Measurements from ENCODE around the gene MRPL32.
"Not testable (repeated sequence)": the region's sequence is repeated elsewhere in the genome, so short reads cannot be mapped to it uniquely, and the experiment has no call there.

The MRPL32 gene

GRCh38 chr7:42931834-42932651 lies at the start of gene MRPL32, which contains the start of gene PSMA2:
Gene MRPL32 (plus strand): TSS chr7:42932376. CDS start chr7:42932387, 11 bp downstream.
Gene PSMA2 (minus strand): TSS chr7:42932174. CDS start chr7:42932158, 16 bp downstream.
- Histone ChIP-seq H3K27ac (ENCODE audit: low read length) (peak within 1 kb of the TSS; percentile 96), H2AFZ (ENCODE audit: low read depth, low read length) (peak within 1 kb of the TSS; percentile 95), H3K9ac (ENCODE audit: low read depth, low read length) (peak within 1 kb of the TSS; percentile 94), H4K20me1 (ENCODE audit: insufficient read depth, low read length) (peaks cover 42% of the 10 kb centered on the region), H3K9me3 (ENCODE audit: insufficient read depth, low read length, severe bottlenecking) (no peaks in the 10 kb centered on the region), H3K36me3 (ENCODE audit: insufficient read depth, low read length) (peaks cover 44% of the 10 kb centered on the region), H3K4me2 (ENCODE audit: insufficient read depth, low read length) (peak within 1 kb of the TSS; percentile 91), H3K27me3 (ENCODE audit: insufficient read depth, low read length, poor library complexity) (no peaks in the 10 kb centered on the region), H3K4me3 (ENCODE audit: low read depth in 1 of 2, low read length in 2 of 2) (peak within 1 kb of the TSS; percentile 79 to 93), H3K79me2 (ENCODE audit: insufficient read depth, low read length) (peaks cover 86% of the 10 kb centered on the region), H3K4me1 (ENCODE audit: insufficient read depth, low read length) (peaks cover 52% of the 10 kb centered on the region)
- DNase-seq = peak; percentile 97
- TF ChIP-seq CTCF (IDR thresholded peaks at IDR 0.05; ENCODE audit: borderline replicate concordance, extremely low read depth, low read length, poor library complexity, severe bottlenecking) (no peak), EZH2 (IDR thresholded peaks at IDR 0.05; ENCODE audit: borderline replicate concordance, low read depth, low read length, severe bottlenecking) (no peak)
- ATAC-seq (ENCODE audit: insufficient read depth, low read depth) = peak; percentile 99

GRCh38 chr7:42883950-42884349 lies 48.2 kb upstream of the MRPL32 start:
- Histone ChIP-seq H3K9me3 (ENCODE audit: insufficient read depth, low read length, severe bottlenecking) (no peaks in the 10 kb centered on the region), H2AFZ (ENCODE audit: low read depth, low read length) (no peak overlapping the region), H4K20me1 (ENCODE audit: insufficient read depth, low read length) (no peaks in the 10 kb centered on the region), H3K4me1 (ENCODE audit: insufficient read depth, low read length) (no peaks in the 10 kb centered on the region), H3K27me3 (ENCODE audit: insufficient read depth, low read length, poor library complexity) (peaks cover 3% of the 10 kb centered on the region), H3K4me2 (ENCODE audit: insufficient read depth, low read length) (no peak overlapping the region), H3K36me3 (ENCODE audit: insufficient read depth, low read length) (no peaks in the 10 kb centered on the region), H3K27ac (ENCODE audit: low read length) (no peak overlapping the region), H3K9ac (ENCODE audit: low read depth, low read length) (no peak overlapping the region), H3K4me3 (ENCODE audit: low read depth in 1 of 2, low read length in 2 of 2) (no peak overlapping the region), H3K79me2 (ENCODE audit: insufficient read depth, low read length) (no peaks in the 10 kb centered on the region)
- TF ChIP-seq CTCF (IDR thresholded peaks at IDR 0.05; ENCODE audit: borderline replicate concordance, extremely low read depth, low read length, poor library complexity, severe bottlenecking) = no peak
- no peak for TF ChIP-seq EZH2 (IDR thresholded peaks at IDR 0.05; ENCODE audit: borderline replicate concordance, low read depth, low read length, severe bottlenecking)
- ATAC-seq (ENCODE audit: insufficient read depth, low read depth) (no peak), DNase-seq (no peak)

- H3K79me2 ChIP-seq (ENCODE audit: insufficient read depth, low read length); H3K4me1 ChIP-seq (ENCODE audit: insufficient read depth, low read length): not testable (repeated sequence)
Measured at GRCh38 chr7:42885183-42885582, 47.0 kb upstream of the MRPL32 start.

GRCh38 chr7:42886129-42886528 lies 46.0 kb upstream of the MRPL32 start:
- no peak for DNase-seq
- H2AFZ ChIP-seq (ENCODE audit: low read depth, low read length) = no peak overlapping the region
- H3K4me1 ChIP-seq (ENCODE audit: insufficient read depth, low read length) = no peaks in the 10 kb centered on the region
- peak; percentile 60 for TF ChIP-seq CTCF (IDR thresholded peaks at IDR 0.05; ENCODE audit: borderline replicate concordance, extremely low read depth, low read length, poor library complexity, severe bottlenecking)
- no peak for TF ChIP-seq EZH2 (IDR thresholded peaks at IDR 0.05; ENCODE audit: borderline replicate concordance, low read depth, low read length, severe bottlenecking)
- no peak for ATAC-seq (ENCODE audit: insufficient read depth, low read depth)
- peaks cover 3% of the 10 kb centered on the region for H3K27me3 ChIP-seq (ENCODE audit: insufficient read depth, low read length, poor library complexity)
- no peak overlapping the region for H3K4me3 ChIP-seq (ENCODE audit: low read depth in 1 of 2, low read length in 2 of 2)
- H3K9me3 ChIP-seq (ENCODE audit: insufficient read depth, low read length, severe bottlenecking) = no peaks in the 10 kb centered on the region
- H3K4me2 ChIP-seq (ENCODE audit: insufficient read depth, low read length) = no peak overlapping the region
- H3K36me3 ChIP-seq (ENCODE audit: insufficient read depth, low read length) = no peaks in the 10 kb centered on the region
- H4K20me1 ChIP-seq (ENCODE audit: insufficient read depth, low read length) = no peaks in the 10 kb centered on the region
- H3K79me2 ChIP-seq (ENCODE audit: insufficient read depth, low read length) = no peaks in the 10 kb centered on the region
- no peak overlapping the region for H3K9ac ChIP-seq (ENCODE audit: low read depth, low read length)
- no peak overlapping the region for H3K27ac ChIP-seq (ENCODE audit: low read length)

More at GRCh38 chr7:42885183-42885582, 47.0 kb upstream of the MRPL32 start:
- H4K20me1 ChIP-seq (ENCODE audit: insufficient read depth, low read length); DNase-seq; H3K27ac ChIP-seq (ENCODE audit: low read length); H3K4me2 ChIP-seq (ENCODE audit: insufficient read depth, low read length); H3K4me3 ChIP-seq (ENCODE audit: low read depth in 1 of 2, low read length in 2 of 2); H2AFZ ChIP-seq (ENCODE audit: low read depth, low read length); H3K27me3 ChIP-seq (ENCODE audit: insufficient read depth, low read length, poor library complexity); H3K9me3 ChIP-seq (ENCODE audit: insufficient read depth, low read length, severe bottlenecking); H3K9ac ChIP-seq (ENCODE audit: low read depth, low read length); H3K36me3 ChIP-seq (ENCODE audit: insufficient read depth, low read length); ATAC-seq (ENCODE audit: insufficient read depth, low read depth): not testable (repeated sequence)
